Smooth muscle cell (in vitro differentiated cells): ENCODE data around the gene C10orf71. TPM values are rescaled to one million over a fixed set of nuclear protein-coding genes. Genes with fewer than 3 reads are reported as not detected.

Source experiments
- DNase-seq: peaks from one replicate; lab custom pipeline; 2025; ENCODE audit not compliant: unreplicated experiment; lab: John Stamatoyannopoulos, UW
- H2AFZ ChIP-seq: fragments of 200-600 bp; sonication (generic); 2 replicates; pipeline ENCODE4 v1.6.0; 2016; ENCODE audit warnings: antibody characterized with exemption, low read depth, mild to moderate bottlenecking
- H3F3A ChIP-seq: fragments of 200-600 bp; sonication (generic); 2 replicates; pipeline ENCODE4 v1.6.0; 2017; ENCODE audit warnings: antibody characterized with exemption, low read depth
- H3K27ac ChIP-seq: fragments of 200-600 bp; sonication (generic); 2 replicates; pipeline ENCODE4 v1.5.1; 2016; ENCODE audit warnings: low read depth, mild to moderate bottlenecking
- H3K27me3 ChIP-seq: fragments of 200-600 bp; sonication (generic); 2 replicates; pipeline ENCODE4 v1.6.1; 2016; ENCODE audit warnings: low read depth, mild to moderate bottlenecking
- H3K36me3 ChIP-seq: fragments of 200-600 bp; sonication (generic); 2 replicates; pipeline ENCODE4 v1.5.1; 2016; ENCODE audit warnings: low read depth
- H3K4me1 ChIP-seq: fragments of 200-600 bp; sonication (generic); 2 replicates; pipeline ENCODE4 v1.5.1; 2016; ENCODE audit warnings: low read depth
- H3K4me2 ChIP-seq: fragments of 200-600 bp; sonication (generic); 2 replicates; pipeline ENCODE4 v1.6.0; 2016; ENCODE audit warnings: mild to moderate bottlenecking
- H3K4me3 ChIP-seq: fragments of 200-600 bp; sonication (generic); 2 replicates; pipeline ENCODE4 v1.5.1; 2016; ENCODE audit warnings: mild to moderate bottlenecking
- H3K79me2 ChIP-seq: fragments of 200-600 bp; sonication (generic); 2 replicates; pipeline ENCODE4 v1.6.0; 2016; ENCODE audit warnings: low read depth, mild to moderate bottlenecking
- H3K9ac ChIP-seq: fragments of 200-600 bp; sonication (generic); 2 replicates; pipeline ENCODE4 v1.6.0; 2016; ENCODE audit warnings: low read depth
- H3K9me3 ChIP-seq: fragments of 200-600 bp; sonication (generic); replicated peaks from 2 replicates; pipeline ENCODE4 v1.5.1; 2016; ENCODE audit warnings: low read depth
- H4K20me1 ChIP-seq: fragments of 200-600 bp; sonication (generic); 2 replicates; pipeline ENCODE4 v1.6.0; 2016; ENCODE audit warnings: low read depth
- WGBS: methylation state at CpG from one replicate; pipeline ENCODE4 v1.1.7; 2016; ENCODE audit warnings: low lambda C conversion rate; 5-methylcytosine and 5-hydroxymethylcytosine counted together
- polyA plus RNA-seq: library from polyadenylated mRNA; unstranded; fragments of >200 nt; fragmentation: Nextera tagmentation; extraction: Ambion mirVana; gene quantifications from 2 replicates; pipeline ENCODE4 v1.2.1, GENCODE V29; 2016
- total RNA-seq: library from RNA; depleted of rRNA; stranded (reverse); fragments of >200 nt; gene quantifications from 2 replicates; pipeline ENCODE4 v1.2.3, GENCODE V29; 2014
- TF ChIP-seq, protein P1 (sequence below): fragments of 200-600 bp; sonication (generic); IDR thresholded peaks from 2 replicates; pipeline ENCODE4 v1.5.1; 2017; ENCODE audit warnings: borderline replicate concordance, mild to moderate bottlenecking, antibody characterized with exemption; ENCODE audit not compliant: insufficient read depth, poor library complexity, severe bottlenecking

Gene C10orf71
- total and polyA plus RNA-seq, 2 experiments from 2014 or later, result not detected

DNA sequence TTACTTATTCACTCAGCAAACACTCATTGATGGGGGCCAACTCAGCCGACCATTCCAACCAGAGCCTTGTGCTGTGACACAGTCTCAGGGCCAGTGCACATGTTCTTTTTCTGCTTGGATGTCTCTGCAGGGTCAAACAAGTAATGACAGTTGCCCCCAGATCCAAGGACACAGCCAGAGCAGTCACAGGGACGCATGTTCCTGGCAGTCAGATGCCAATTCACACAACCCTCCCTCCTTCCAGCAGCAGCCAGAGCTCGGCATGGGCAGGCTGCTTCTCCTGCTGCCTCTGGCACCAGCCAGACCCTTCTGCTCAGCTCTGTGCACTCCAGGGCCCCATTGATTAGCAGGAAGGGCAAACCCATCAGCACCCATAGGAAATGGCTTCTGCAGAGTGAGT lies 76.6 kb downstream of the C10orf71 start:
- Histone ChIP-seq H3K4me2 (no peak overlapping the region), H3K27ac (no peak overlapping the region), H4K20me1 (no peaks in the 10 kb centered on the region), H3K36me3 (no peaks in the 10 kb centered on the region), H2AFZ (no peak overlapping the region), H3F3A (no peaks in the 10 kb centered on the region), H3K9ac (no peak overlapping the region), H3K9me3 (no peaks in the 10 kb centered on the region), H3K27me3 (peaks cover 49% of the 10 kb centered on the region), H3K4me3 (no peak overlapping the region), H3K79me2 (no peaks in the 10 kb centered on the region), H3K4me1 (no peaks in the 10 kb centered on the region)
- TF ChIP-seq, protein P1, sequence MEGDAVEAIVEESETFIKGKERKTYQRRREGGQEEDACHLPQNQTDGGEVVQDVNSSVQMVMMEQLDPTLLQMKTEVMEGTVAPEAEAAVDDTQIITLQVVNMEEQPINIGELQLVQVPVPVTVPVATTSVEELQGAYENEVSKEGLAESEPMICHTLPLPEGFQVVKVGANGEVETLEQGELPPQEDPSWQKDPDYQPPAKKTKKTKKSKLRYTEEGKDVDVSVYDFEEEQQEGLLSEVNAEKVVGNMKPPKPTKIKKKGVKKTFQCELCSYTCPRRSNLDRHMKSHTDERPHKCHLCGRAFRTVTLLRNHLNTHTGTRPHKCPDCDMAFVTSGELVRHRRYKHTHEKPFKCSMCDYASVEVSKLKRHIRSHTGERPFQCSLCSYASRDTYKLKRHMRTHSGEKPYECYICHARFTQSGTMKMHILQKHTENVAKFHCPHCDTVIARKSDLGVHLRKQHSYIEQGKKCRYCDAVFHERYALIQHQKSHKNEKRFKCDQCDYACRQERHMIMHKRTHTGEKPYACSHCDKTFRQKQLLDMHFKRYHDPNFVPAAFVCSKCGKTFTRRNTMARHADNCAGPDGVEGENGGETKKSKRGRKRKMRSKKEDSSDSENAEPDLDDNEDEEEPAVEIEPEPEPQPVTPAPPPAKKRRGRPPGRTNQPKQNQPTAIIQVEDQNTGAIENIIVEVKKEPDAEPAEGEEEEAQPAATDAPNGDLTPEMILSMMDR, result no peak
- DNase-seq, result no peak
- WGBS, result 80% methylated on average over 3 of the region's 3 CpGs

Other genes starting within 250 kb of the C10orf71 start
- 5.1 and 5.2 TPM in 2 replicates for gene VSTM4, start 183.6 kb upstream of the C10orf71 start, total RNA-seq
- 5.7 and 7.7 TPM in 2 replicates for gene VSTM4, start 183.6 kb upstream of the C10orf71 start, polyA plus RNA-seq
- gene FAM170B, start 165.1 kb upstream of the C10orf71 start, total RNA-seq, result not detected in 2 replicates
- not detected in 2 replicates for gene FAM170B, start 165.1 kb upstream of the C10orf71 start, polyA plus RNA-seq
- gene TMEM273, start 110.8 kb upstream of the C10orf71 start, total RNA-seq, result 0.09 TPM in 1 of 2 replicates, not detected in the other
- gene TMEM273, start 110.8 kb upstream of the C10orf71 start, polyA plus RNA-seq, result not detected in 2 replicates
- not detected in 2 replicates for gene DRGX, start 96.9 kb downstream of the C10orf71 start, total RNA-seq
- gene DRGX, start 96.9 kb downstream of the C10orf71 start, polyA plus RNA-seq, result not detected in 2 replicates
- gene ERCC6, start 240.0 kb downstream of the C10orf71 start, total RNA-seq, result 14.9 and 15.7 TPM in 2 replicates
- gene ERCC6, start 240.0 kb downstream of the C10orf71 start, polyA plus RNA-seq, result 7.2 and 10.2 TPM in 2 replicates